ENCODE measurements around the gene HS3ST5.
"Not testable (repeated sequence)": the region's sequence is repeated elsewhere in the genome, so short reads cannot be mapped to it uniquely, and the experiment has no call there.

Gene HS3ST5

DNA sequence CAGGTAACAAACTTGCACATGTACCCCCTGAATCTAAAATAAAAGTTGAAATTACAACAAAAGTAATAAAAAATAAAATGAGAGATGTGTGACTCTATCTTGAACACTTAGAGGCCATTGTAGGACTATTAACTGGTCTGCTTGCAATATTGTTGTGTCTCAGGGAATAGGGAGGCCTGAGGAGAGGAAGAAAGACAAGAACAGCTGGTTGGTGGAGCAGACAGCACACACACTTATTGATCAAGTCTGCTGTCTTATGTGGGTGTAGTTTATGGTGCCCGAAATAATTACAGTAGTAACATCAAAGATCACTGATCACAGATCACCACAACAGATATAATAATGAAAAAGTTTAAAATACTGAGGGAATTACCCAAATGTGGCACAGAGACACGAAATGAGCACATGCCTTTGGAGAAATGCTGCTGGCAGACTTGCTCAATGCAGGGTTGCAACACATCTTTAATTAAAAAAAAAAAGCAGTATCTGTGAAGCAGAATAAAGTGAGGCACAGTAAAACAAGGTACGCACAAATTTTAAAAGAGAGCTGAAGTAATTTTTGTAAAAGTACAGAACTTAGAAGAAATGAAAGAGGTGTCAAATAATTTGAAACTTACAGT is 261.8 kb downstream of the HS3ST5 start:
- no peaks in the 10 kb centered on the region for H3F3A ChIP-seq (ENCODE audit: insufficient read depth)
- no peaks in the 10 kb centered on the region for H3K9me3 ChIP-seq (ENCODE audit: insufficient read depth, low read length)
- H3K9ac ChIP-seq (ENCODE audit: low read length) = no peak overlapping the region
- TF ChIP-seq EZH2phosphoT487 (conservative IDR thresholded peaks at IDR 0.05; ENCODE audit: low read length) = no peak
- TF ChIP-seq, protein P1, sequence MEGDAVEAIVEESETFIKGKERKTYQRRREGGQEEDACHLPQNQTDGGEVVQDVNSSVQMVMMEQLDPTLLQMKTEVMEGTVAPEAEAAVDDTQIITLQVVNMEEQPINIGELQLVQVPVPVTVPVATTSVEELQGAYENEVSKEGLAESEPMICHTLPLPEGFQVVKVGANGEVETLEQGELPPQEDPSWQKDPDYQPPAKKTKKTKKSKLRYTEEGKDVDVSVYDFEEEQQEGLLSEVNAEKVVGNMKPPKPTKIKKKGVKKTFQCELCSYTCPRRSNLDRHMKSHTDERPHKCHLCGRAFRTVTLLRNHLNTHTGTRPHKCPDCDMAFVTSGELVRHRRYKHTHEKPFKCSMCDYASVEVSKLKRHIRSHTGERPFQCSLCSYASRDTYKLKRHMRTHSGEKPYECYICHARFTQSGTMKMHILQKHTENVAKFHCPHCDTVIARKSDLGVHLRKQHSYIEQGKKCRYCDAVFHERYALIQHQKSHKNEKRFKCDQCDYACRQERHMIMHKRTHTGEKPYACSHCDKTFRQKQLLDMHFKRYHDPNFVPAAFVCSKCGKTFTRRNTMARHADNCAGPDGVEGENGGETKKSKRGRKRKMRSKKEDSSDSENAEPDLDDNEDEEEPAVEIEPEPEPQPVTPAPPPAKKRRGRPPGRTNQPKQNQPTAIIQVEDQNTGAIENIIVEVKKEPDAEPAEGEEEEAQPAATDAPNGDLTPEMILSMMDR (IDR thresholded peaks at IDR 0.05; ENCODE audit: insufficient read depth, low read length, poor library complexity, severe bottlenecking) = no peak
- H3K27me3 ChIP-seq (ENCODE audit: low read length) = no peaks in the 10 kb centered on the region; the same call in 1 of the 2 replicates
- no peak overlapping the region for H3K4me2 ChIP-seq (ENCODE audit: low read depth, low read length, poor library complexity, severe bottlenecking)
- H3K27ac ChIP-seq (ENCODE audit: low read depth, low read length) = no peak overlapping the region
- H3K79me2 ChIP-seq (ENCODE audit: insufficient read depth, low read length) = no peaks in the 10 kb centered on the region
- H3K9me2 ChIP-seq (replicated peaks; ENCODE audit: insufficient read depth, low read length) = no peaks in the 10 kb centered on the region
- H3K36me3 ChIP-seq (ENCODE audit: low read length) = no peaks in the 10 kb centered on the region
- H2AFZ ChIP-seq (ENCODE audit: low read depth, low read length, severe bottlenecking) = no peak overlapping the region
- no peaks in the 10 kb centered on the region for H4K20me1 ChIP-seq (ENCODE audit: low read depth, low read length)
- H3K4me3 ChIP-seq (ENCODE audit: insufficient read depth, low read length, poor library complexity, severe bottlenecking) = no peak overlapping the region

DNA sequence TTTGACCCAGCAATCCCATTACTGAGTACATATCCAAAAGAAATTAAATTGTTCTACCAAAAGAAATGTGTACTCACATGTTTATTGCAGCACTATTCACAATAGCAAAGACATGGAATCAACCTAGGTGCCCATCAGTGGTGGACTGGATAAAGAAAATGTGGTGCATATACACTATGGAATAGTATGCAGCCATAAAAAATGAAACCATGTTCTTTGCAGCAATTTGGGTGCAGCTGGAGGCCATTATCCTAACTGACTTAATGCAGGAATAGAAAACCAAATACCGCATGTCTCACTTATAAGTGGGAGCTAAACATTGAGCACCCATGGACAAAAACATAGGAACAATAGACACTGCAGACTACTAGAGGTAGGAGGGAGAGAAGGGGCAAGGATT is 262.4 kb downstream of the HS3ST5 start:
- H3K4me2 ChIP-seq (ENCODE audit: low read depth, low read length, poor library complexity, severe bottlenecking); H2AFZ ChIP-seq (ENCODE audit: low read depth, low read length, severe bottlenecking); H3F3A ChIP-seq (ENCODE audit: insufficient read depth); H3K79me2 ChIP-seq (ENCODE audit: insufficient read depth, low read length); H3K27ac ChIP-seq (ENCODE audit: low read depth, low read length); H3K27me3 ChIP-seq (ENCODE audit: low read length); H3K9me3 ChIP-seq (ENCODE audit: insufficient read depth, low read length); H4K20me1 ChIP-seq (ENCODE audit: low read depth, low read length); H3K4me3 ChIP-seq (ENCODE audit: insufficient read depth, low read length, poor library complexity, severe bottlenecking); H3K9me2 ChIP-seq (replicated peaks; ENCODE audit: insufficient read depth, low read length); H3K9ac ChIP-seq (ENCODE audit: low read length); H3K36me3 ChIP-seq (ENCODE audit: low read length): not testable (repeated sequence)

DNA sequence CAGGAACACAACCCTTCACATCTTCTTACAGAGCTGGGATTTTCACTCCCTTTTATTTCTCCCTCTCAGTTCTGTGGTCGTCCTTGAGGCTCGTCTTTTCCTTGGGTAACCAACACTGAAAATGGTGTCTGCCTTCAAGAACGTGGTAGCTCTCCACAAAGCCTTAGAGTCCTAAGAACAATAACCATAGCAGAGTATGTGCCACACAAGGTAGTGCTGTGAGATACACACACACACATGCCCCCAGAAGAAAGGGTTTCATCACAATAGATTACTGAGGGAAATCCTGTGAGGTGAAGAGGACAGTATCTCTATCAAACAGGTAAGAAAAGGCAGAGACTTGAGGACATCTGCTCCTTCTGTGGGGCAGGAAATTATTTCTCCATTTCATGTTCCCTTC is 267.0 kb downstream of the HS3ST5 start:
- Histone ChIP-seq H3K9me2 (replicated peaks; ENCODE audit: insufficient read depth, low read length) (no peaks in the 10 kb centered on the region), H3K36me3 (ENCODE audit: low read length) (no peaks in the 10 kb centered on the region), H3K9ac (ENCODE audit: low read length) (no peak overlapping the region), H3F3A (ENCODE audit: insufficient read depth) (no peaks in the 10 kb centered on the region), H4K20me1 (ENCODE audit: low read depth, low read length) (no peaks in the 10 kb centered on the region), H3K79me2 (ENCODE audit: insufficient read depth, low read length) (no peaks in the 10 kb centered on the region), H3K27ac (ENCODE audit: low read depth, low read length) (no peak overlapping the region), H3K27me3 (ENCODE audit: low read length) (no peaks in the 10 kb centered on the region), H3K4me2 (ENCODE audit: low read depth, low read length, poor library complexity, severe bottlenecking) (no peak overlapping the region), H3K4me3 (ENCODE audit: insufficient read depth, low read length, poor library complexity, severe bottlenecking) (no peak overlapping the region), H3K9me3 (ENCODE audit: insufficient read depth, low read length) (no peaks in the 10 kb centered on the region), H2AFZ (ENCODE audit: low read depth, low read length, severe bottlenecking) (no peak overlapping the region)
- TF ChIP-seq, protein P1 (IDR thresholded peaks at IDR 0.05; ENCODE audit: insufficient read depth, low read length, poor library complexity, severe bottlenecking) = no peak
- no peak for TF ChIP-seq EZH2phosphoT487 (conservative IDR thresholded peaks at IDR 0.05; ENCODE audit: low read length)

DNA sequence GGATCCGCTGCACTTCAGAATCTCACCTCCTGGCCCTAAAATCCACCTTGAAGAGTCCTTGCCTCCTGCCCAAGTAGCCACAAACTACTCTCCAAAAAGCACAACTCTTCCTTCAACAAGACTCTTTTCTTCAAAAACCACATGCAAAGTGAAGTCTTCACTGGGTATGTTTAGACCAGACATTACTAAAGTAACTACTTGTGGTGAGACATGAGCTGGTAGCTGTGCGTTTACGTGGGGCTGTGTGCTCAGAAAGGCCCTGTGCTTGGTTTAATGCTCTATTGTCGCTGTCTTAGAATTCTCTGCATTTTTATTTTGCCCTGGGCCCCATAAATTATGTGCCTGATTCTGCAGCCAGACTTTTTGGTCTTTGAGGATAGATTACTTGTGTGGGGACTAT is 267.5 kb downstream of the HS3ST5 start:
- H3K79me2 ChIP-seq (ENCODE audit: insufficient read depth, low read length) = no peaks in the 10 kb centered on the region
- H3K9me3 ChIP-seq (ENCODE audit: insufficient read depth, low read length) = no peaks in the 10 kb centered on the region
- no peak overlapping the region for H3K9ac ChIP-seq (ENCODE audit: low read length)
- H4K20me1 ChIP-seq (ENCODE audit: low read depth, low read length) = no peaks in the 10 kb centered on the region
- no peak overlapping the region for H3K4me2 ChIP-seq (ENCODE audit: low read depth, low read length, poor library complexity, severe bottlenecking)
- no peak overlapping the region for H2AFZ ChIP-seq (ENCODE audit: low read depth, low read length, severe bottlenecking)
- no peaks in the 10 kb centered on the region for H3K9me2 ChIP-seq (replicated peaks; ENCODE audit: insufficient read depth, low read length)
- H3K27me3 ChIP-seq (ENCODE audit: low read length) = no peaks in the 10 kb centered on the region
- no peak overlapping the region for H3K27ac ChIP-seq (ENCODE audit: low read depth, low read length)
- no peak for TF ChIP-seq EZH2phosphoT487 (conservative IDR thresholded peaks at IDR 0.05; ENCODE audit: low read length)
- TF ChIP-seq, protein P1 (IDR thresholded peaks at IDR 0.05; ENCODE audit: insufficient read depth, low read length, poor library complexity, severe bottlenecking) = no peak
- no peaks in the 10 kb centered on the region for H3K36me3 ChIP-seq (ENCODE audit: low read length)
- H3K4me3 ChIP-seq (ENCODE audit: insufficient read depth, low read length, poor library complexity, severe bottlenecking) = no peak overlapping the region
- H3F3A ChIP-seq (ENCODE audit: insufficient read depth) = no peaks in the 10 kb centered on the region

All from SU-DHL-6 (cell line).